ENCODE measurements around the gene PDE6A.

PDE6A gene

GRCh38 chr5:149827546-149827945, 117.0 kb downstream of the PDE6A start:
- no peak overlapping the region for H3K4me3 ChIP-seq (ENCODE audit: low read depth, low read length)
- no peak for DNase-seq (ENCODE audit: low read depth)
- no peak for TF ChIP-seq CTCF (conservative IDR thresholded peaks at IDR 0.05; ENCODE audit: low read depth, low read length)

- no peak overlapping the region for H3K4me3 ChIP-seq (ENCODE audit: low read depth, low read length)
- TF ChIP-seq CTCF (conservative IDR thresholded peaks at IDR 0.05; ENCODE audit: low read depth, low read length): no peak
- DNase-seq (ENCODE audit: low read depth): no peak
Observed at GRCh38 chr5:149827086-149827485, 117.5 kb downstream of the PDE6A start.

- H3K4me3 ChIP-seq (ENCODE audit: low read depth, low read length): no peak overlapping the region
- DNase-seq (ENCODE audit: low read depth): no peak
- TF ChIP-seq CTCF (conservative IDR thresholded peaks at IDR 0.05; ENCODE audit: low read depth, low read length): no peak
Observed at GRCh38 chr5:149826574-149826973, 118.0 kb downstream of the PDE6A start.

- no peak for TF ChIP-seq CTCF (conservative IDR thresholded peaks at IDR 0.05; ENCODE audit: low read depth, low read length)
- DNase-seq (ENCODE audit: low read depth): no peak
Observed at GRCh38 chr5:149824846-149825245, 119.7 kb downstream of the PDE6A start.

GRCh38 chr5:149824120-149824519, 120.5 kb downstream of the PDE6A start:
- no peak for TF ChIP-seq CTCF (conservative IDR thresholded peaks at IDR 0.05; ENCODE audit: low read depth, low read length)
- DNase-seq (ENCODE audit: low read depth): no peak
- H3K4me3 ChIP-seq (ENCODE audit: low read depth, low read length): no peak overlapping the region

More at GRCh38 chr5:149824846-149825245, 119.7 kb downstream of the PDE6A start:
- H3K4me3 ChIP-seq (ENCODE audit: low read depth, low read length): no peak overlapping the region

GRCh38 chr5:149823375-149823774, 121.2 kb downstream of the PDE6A start:
- no peak for TF ChIP-seq CTCF (conservative IDR thresholded peaks at IDR 0.05; ENCODE audit: low read depth, low read length)
- no peak overlapping the region for H3K4me3 ChIP-seq (ENCODE audit: low read depth, low read length)
- DNase-seq (ENCODE audit: low read depth): no peak

GRCh38 chr5:149822301-149822700, 122.3 kb downstream of the PDE6A start:
- DNase-seq (ENCODE audit: low read depth): no peak
- H3K4me3 ChIP-seq (ENCODE audit: low read depth, low read length): no peak overlapping the region

More at GRCh38 chr5:149822301-149822700, 122.3 kb downstream of the PDE6A start:
- no peak for TF ChIP-seq CTCF (conservative IDR thresholded peaks at IDR 0.05; ENCODE audit: low read depth, low read length)
